ENCODE results near the gene TMEM259. TPM values are rescaled to one million over a fixed set of nuclear protein-coding genes. Genes with fewer than 3 reads are reported as not detected.

TMEM259 gene
- total and polyA plus RNA-seq, 2 of the 13 experiments (the other 11 are each of a cell fraction or from before 2014, with no cell fraction given): 64.7 to 164 TPM

DNA sequence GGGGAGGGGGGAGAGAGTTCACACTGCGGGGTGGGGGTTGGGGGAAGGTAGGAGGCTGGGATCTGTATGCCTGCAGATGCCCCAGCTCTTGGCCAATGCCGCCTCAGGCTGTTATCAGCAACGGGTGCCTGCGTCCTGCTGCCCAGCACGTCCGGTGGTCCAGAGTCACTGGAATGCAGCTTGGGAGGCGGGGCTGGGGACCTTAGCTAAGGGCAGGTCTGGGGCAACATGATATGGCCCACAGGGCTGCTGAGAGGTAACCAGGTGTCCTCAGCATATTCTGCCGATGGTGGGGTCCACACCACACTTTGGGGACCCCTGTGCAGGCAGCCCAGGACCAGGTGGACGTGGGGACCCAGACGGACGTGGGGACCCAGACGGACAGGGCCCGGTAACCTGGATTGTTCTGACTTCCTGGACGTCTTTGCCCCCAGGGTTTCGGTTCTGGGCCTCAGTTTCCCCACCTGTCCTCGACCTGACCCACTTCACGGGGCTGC, 45.4 kb upstream of the TMEM259 start (continued):
- TF ChIP-seq HNRNPK (IDR thresholded peaks at IDR 0.05; ENCODE audit: low read depth, low read length, poor library complexity, severe bottlenecking) (no peak), JUNB (CRISPR knock-in tag; IDR thresholded peaks at IDR 0.05; ENCODE audit: borderline replicate concordance) (no peak), SP2 (CRISPR knock-in tag; IDR thresholded peaks at IDR 0.05) (no peak), SMARCC2 (IDR thresholded peaks at IDR 0.05) (no peak), HDAC2 (CRISPR knock-in tag; IDR thresholded peaks at IDR 0.05) (no peak; the same call in 1 of the 2 replicates), ZNF354B (CRISPR knock-in tag; IDR thresholded peaks at IDR 0.05) (no peak), ZFYVE20 (CRISPR knock-in tag; IDR thresholded peaks at IDR 0.05; ENCODE audit: borderline replicate concordance, low read depth) (no peak), EZH2 (conservative IDR thresholded peaks at IDR 0.05; ENCODE audit: low read depth, low read length) (no peak), SMAD3 (CRISPR knock-in tag; IDR thresholded peaks at IDR 0.05) (no peak), IKZF1 (IDR thresholded peaks at IDR 0.05) (no peak), TGIF2 (CRISPR knock-in tag; IDR thresholded peaks at IDR 0.05) (no peak)
- TF ChIP-seq, protein P1, sequence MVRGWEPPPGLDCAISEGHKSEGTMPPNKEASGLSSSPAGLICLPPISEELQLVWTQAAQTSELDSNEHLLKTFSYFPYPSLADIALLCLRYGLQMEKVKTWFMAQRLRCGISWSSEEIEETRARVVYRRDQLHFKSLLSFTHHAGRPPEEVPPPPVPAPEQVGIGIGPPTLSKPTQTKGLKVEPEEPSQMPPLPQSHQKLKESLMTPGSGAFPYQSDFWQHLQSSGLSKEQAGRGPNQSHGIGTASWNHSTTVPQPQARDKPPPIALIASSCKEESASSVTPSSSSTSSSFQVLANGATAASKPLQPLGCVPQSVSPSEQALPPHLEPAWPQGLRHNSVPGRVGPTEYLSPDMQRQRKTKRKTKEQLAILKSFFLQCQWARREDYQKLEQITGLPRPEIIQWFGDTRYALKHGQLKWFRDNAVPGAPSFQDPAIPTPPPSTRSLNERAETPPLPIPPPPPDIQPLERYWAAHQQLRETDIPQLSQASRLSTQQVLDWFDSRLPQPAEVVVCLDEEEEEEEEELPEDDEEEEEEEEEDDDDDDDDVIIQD (CRISPR knock-in tag; IDR thresholded peaks at IDR 0.05; ENCODE audit: low read depth): no peak
- TF ChIP-seq, protein P2, sequence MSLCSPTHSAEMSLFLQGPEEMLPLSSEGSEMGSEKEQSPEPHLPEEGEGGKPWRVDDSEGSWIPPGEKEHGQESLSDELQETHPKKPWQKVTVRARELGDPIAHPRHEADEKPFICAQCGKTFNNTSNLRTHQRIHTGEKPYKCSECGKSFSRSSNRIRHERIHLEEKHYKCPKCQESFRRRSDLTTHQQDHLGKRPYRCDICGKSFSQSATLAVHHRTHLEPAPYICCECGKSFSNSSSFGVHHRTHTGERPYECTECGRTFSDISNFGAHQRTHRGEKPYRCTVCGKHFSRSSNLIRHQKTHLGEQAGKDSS (CRISPR knock-in tag; IDR thresholded peaks at IDR 0.05; ENCODE audit: borderline replicate concordance, low read depth): no peak
- TF ChIP-seq, protein P3, sequence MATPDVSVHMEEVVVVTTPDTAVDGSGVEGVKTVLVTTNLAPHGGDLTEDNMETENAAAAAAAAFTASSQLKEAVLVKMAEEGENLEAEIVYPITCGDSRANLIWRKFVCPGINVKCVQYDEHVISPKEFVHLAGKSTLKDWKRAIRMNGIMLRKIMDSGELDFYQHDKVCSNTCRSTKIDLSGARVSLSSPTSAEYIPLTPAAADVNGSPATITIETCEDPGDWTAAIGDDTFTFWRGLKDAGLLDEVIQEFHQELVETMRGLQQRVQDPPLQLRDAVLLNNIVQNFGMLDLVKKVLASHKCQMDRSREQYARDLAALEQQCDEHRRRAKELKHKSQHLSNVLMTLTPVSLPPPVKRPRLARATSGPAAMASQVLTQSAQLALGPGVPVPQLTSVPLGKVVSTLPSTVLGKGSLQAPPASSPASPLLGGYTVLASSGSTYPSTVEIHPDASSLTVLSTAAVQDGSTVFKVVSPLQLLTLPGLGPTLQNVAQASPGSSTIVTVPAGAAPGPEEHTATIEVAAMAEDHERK (CRISPR knock-in tag; IDR thresholded peaks at IDR 0.05; ENCODE audit: low read depth): no peak
- TF ChIP-seq, protein P4, sequence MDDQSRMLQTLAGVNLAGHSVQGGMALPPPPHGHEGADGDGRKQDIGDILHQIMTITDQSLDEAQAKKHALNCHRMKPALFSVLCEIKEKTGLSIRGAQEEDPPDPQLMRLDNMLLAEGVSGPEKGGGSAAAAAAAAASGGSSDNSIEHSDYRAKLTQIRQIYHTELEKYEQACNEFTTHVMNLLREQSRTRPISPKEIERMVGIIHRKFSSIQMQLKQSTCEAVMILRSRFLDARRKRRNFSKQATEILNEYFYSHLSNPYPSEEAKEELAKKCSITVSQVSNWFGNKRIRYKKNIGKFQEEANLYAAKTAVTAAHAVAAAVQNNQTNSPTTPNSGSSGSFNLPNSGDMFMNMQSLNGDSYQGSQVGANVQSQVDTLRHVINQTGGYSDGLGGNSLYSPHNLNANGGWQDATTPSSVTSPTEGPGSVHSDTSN (CRISPR knock-in tag; IDR thresholded peaks at IDR 0.05; ENCODE audit: borderline replicate concordance): no peak
- TF ChIP-seq, protein P5, sequence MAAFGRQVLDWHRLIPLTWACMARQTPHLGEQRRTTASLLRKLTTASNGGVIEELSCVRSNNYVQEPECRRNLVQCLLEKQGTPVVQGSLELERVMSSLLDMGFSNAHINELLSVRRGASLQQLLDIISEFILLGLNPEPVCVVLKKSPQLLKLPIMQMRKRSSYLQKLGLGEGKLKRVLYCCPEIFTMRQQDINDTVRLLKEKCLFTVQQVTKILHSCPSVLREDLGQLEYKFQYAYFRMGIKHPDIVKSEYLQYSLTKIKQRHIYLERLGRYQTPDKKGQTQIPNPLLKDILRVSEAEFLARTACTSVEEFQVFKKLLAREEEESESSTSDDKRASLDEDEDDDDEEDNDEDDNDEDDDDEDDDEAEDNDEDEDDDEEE (CRISPR knock-in tag; IDR thresholded peaks at IDR 0.05): no peak
- TF ChIP-seq, protein P6, sequence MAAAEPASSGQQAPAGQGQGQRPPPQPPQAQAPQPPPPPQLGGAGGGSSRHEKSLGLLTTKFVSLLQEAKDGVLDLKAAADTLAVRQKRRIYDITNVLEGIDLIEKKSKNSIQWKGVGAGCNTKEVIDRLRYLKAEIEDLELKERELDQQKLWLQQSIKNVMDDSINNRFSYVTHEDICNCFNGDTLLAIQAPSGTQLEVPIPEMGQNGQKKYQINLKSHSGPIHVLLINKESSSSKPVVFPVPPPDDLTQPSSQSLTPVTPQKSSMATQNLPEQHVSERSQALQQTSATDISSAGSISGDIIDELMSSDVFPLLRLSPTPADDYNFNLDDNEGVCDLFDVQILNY (CRISPR knock-in tag; conservative IDR thresholded peaks at IDR 0.05): no peak
- TF ChIP-seq, protein P7, sequence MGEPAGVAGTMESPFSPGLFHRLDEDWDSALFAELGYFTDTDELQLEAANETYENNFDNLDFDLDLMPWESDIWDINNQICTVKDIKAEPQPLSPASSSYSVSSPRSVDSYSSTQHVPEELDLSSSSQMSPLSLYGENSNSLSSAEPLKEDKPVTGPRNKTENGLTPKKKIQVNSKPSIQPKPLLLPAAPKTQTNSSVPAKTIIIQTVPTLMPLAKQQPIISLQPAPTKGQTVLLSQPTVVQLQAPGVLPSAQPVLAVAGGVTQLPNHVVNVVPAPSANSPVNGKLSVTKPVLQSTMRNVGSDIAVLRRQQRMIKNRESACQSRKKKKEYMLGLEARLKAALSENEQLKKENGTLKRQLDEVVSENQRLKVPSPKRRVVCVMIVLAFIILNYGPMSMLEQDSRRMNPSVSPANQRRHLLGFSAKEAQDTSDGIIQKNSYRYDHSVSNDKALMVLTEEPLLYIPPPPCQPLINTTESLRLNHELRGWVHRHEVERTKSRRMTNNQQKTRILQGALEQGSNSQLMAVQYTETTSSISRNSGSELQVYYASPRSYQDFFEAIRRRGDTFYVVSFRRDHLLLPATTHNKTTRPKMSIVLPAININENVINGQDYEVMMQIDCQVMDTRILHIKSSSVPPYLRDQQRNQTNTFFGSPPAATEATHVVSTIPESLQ (CRISPR knock-in tag; conservative IDR thresholded peaks at IDR 0.05): no peak
- TF ChIP-seq, protein P8, sequence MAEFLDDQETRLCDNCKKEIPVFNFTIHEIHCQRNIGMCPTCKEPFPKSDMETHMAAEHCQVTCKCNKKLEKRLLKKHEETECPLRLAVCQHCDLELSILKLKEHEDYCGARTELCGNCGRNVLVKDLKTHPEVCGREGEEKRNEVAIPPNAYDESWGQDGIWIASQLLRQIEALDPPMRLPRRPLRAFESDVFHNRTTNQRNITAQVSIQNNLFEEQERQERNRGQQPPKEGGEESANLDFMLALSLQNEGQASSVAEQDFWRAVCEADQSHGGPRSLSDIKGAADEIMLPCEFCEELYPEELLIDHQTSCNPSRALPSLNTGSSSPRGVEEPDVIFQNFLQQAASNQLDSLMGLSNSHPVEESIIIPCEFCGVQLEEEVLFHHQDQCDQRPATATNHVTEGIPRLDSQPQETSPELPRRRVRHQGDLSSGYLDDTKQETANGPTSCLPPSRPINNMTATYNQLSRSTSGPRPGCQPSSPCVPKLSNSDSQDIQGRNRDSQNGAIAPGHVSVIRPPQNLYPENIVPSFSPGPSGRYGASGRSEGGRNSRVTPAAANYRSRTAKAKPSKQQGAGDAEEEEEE (CRISPR knock-in tag; IDR thresholded peaks at IDR 0.05; ENCODE audit: borderline replicate concordance): no peak

Measured in HepG2 (cell line).